SH-SY5Y (cell line): ENCODE results near the gene ALOX12B.

Source experiments
- GATA2 ChIP-seq: IDR thresholded peaks from 2 replicates; pipeline ENCODE4 v1.6.1; 2011; ENCODE audit warnings: mild to moderate bottlenecking, low read depth, low read length
- GATA3 ChIP-seq: IDR thresholded peaks from 2 replicates; pipeline ENCODE4 v1.6.1; 2011; ENCODE audit warnings: low read depth, mild to moderate bottlenecking, low read length, moderate library complexity

The ALOX12B gene

GRCh38 chr17:8080208-8080798 is 7.2 kb downstream of the ALOX12B start:
- TF ChIP-seq GATA3 (no peak), GATA2 (no peak)

GRCh38 chr17:8079291-8080207 is 8.0 kb downstream of the ALOX12B start:
- no peak for TF ChIP-seq GATA3
- TF ChIP-seq GATA2 = no peak

GRCh38 chr17:8076502-8077266 is 10.8 kb downstream of the ALOX12B start:
- TF ChIP-seq GATA2 = no peak
- no peak for TF ChIP-seq GATA3

- TF ChIP-seq GATA3 = no peak
These were observed 11.8 kb downstream of the ALOX12B start for GRCh38 chr17:8075574-8076342.

GRCh38 chr17:8075081-8075480 is 12.4 kb downstream of the ALOX12B start:
- no peak for TF ChIP-seq GATA2
- TF ChIP-seq GATA3 = no peak

- TF ChIP-seq GATA2 = no peak
- TF ChIP-seq GATA3 = no peak
These were observed 13.0 kb downstream of the ALOX12B start for GRCh38 chr17:8074554-8074953.

- no peak for TF ChIP-seq GATA3
- no peak for TF ChIP-seq GATA2
These were observed 13.7 kb downstream of the ALOX12B start for GRCh38 chr17:8073627-8074484.

- TF ChIP-seq GATA3 (no peak), GATA2 (no peak)
These were observed 14.6 kb downstream of the ALOX12B start for GRCh38 chr17:8072729-8073461.

- TF ChIP-seq GATA2 (no peak), GATA3 (no peak)
These were observed 15.2 kb downstream of the ALOX12B start for GRCh38 chr17:8072341-8072728.

- no peak for TF ChIP-seq GATA3
- TF ChIP-seq GATA2 = no peak
These were observed 16.0 kb downstream of the ALOX12B start for GRCh38 chr17:8071496-8071895.

- TF ChIP-seq GATA2 = no peak
- TF ChIP-seq GATA3 = no peak
These were observed 18.0 kb downstream of the ALOX12B start for GRCh38 chr17:8069587-8069860.

- TF ChIP-seq GATA2 = no peak
- no peak for TF ChIP-seq GATA3
These were observed 18.6 kb downstream of the ALOX12B start for GRCh38 chr17:8068736-8069586.
